GM18873 (cell line): ENCODE measurements around the gene CATSPERE.
"Not testable (repeated sequence)": the region's sequence is repeated elsewhere in the genome, so short reads cannot be mapped to it uniquely, and the experiment has no call there.

Source experiments
- ATAC-seq: cut with Tn5 transposase; IDR thresholded peaks from one replicate; pipeline ENCODE4 v1.9.1; 2021; ENCODE audit warnings: mild to moderate bottlenecking, moderate library complexity, moderate number of reproducible peaks; ENCODE audit not compliant: unreplicated experiment, low FRiP score

The CATSPERE gene

DNA sequence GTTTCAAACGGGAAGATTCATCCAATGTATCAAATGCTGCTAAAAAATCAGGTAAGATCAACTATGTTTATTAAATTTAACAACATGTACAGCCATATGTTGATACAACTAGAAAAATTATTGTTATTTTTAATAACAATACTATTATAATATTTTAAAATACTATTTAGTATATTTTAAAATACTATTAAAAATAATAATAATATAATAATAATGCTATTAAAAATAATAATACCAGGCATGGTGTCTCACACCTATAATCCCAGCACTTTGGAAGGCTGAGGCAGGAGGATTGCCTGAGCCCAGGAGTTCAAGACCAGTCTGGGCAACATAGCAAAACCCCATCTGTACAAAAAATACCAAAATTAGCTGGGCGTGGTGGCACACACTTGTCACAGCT lies 54.6 kb downstream of the CATSPERE start:
- ATAC-seq = no peak

DNA sequence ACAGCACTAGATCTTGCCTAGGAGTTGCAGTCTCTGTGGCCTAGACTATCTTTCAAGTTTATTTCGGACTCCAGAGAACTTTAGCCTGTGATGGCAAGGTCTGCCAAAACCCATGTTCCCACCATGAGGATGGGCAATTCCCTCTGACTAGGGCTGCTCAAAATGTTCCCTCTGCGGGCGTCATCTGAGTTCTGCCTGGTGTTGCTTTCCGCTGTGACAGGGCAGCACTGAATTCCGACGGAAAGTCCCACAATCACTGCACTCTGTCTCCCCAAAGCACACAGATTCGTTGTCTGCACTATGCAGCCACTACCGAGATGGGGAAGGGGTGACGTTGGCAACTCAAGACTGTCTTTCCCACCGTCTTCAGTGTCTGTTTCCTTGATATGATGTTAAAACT lies 75.2 kb downstream of the CATSPERE start:
- ATAC-seq = no peak

DNA sequence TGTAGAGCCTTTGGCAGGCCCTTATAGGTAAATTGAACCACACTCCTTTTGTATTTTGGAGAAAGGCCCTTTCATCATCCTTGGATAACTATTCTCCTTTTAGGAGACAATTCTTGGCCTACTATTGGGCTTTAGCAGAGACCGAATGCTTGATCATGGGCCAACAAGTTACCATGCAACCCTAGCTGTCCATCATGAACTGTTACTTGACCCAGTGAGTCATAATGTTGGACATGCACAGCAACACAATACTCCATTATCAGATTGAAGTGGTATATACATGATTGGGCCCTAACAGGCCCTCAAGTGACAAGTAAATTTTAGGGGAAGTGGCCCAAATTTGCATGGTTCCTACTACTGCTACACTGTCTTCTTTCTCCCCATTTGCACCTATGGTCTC lies 84.4 kb downstream of the CATSPERE start:
- no peak for ATAC-seq

DNA sequence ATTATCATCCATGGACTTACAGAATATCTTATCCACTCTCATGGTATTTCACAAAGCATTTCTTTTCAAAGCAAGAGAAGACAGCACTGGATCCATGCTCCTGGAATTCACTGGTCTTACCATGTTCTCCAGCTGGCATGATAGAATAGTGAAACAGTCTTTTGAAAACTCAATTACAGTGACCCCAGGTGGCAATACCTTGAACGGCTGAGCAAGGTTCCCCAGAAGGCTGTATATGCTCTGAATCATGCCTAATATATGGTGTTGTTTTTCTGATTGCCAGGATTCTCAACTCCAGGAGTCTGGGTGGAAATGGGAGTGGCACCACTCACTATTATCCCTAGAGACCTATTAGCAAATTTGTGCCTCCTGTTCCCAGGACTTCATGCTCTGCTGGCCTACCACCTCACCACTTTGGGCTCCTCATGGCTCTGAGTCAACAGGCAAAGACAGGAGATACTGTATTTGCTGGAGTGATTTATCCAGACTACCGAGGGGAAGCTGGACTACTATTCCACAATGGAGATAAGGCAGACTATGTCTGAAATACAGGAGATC lies 87.6 kb downstream of the CATSPERE start:
- ATAC-seq = no peak

DNA sequence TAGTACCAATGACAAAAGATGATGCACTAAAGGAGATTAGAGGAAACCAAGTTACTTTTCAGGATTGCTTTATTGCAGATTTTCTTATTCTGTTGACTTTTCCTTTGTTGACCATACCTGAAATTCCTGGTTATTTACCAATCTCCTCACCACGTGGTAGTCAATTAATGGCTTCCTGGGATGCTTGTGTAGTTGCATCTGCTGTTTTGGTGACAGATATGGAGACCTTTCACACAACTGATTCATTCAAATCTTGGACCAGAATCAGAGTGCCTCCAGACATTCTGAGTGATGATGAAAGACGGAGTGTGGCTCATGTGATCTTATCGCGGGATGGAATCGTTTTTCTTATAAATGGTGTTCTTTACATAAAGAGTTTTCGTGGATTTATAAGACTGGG lies 91.3 kb downstream of the CATSPERE start:
- ATAC-seq = no peak

DNA sequence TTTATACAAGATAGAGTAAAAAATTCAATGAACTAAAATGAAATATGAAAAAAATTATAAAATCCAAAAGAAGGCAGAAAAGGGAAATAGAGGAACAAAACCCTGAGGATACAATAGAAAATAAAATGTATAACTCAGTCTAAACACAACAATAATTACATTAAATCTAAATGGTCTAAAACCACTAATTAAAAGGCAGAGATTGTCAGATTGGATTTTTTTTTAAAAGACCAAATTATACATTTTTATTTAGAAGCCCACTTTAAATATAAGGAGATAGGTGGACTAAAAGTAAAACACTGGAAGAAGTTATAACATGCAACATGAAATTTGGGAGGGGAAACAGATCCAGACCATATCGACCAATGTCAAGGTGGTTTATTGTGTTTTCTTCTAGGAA lies 95.2 kb downstream of the CATSPERE start:
- no peak for ATAC-seq

DNA sequence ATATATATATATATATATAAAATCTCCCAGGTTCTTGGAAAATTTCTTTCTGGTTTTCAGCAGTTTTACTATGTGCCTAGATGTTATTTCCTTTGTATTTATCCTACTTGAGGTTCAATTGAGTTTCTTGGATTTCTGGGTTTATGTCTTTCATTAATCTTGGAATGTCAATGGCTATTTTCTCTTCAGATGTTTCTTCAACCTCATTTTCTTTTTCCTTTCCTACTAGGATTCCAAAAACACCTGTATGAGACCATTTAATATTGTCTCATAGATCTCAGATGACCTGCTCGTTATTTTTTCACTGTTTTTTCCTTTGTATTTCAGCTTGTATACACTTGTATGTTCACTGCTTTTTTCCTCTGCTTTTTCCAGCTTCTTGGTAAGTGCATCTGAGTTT lies 96.5 kb downstream of the CATSPERE start:
- no peak for ATAC-seq

DNA sequence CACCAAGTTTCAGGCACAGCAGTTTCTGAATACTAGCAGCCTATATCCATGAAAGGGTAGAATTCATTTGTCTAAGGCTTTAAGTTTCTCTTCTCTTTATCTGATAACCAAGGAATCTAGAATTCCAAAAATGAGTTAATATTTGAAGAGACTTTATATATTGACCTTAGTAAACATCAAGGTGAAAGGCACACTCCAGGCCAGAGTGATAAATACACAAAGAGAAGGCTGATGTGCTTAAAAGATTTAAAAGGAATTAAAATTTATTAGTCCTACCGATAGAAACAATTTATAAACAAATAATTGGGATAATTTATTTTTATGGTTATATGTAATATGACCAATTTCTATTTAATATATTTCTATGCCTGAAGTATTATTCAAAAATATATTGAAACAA lies 98.5 kb downstream of the CATSPERE start:
- ATAC-seq = no peak

DNA sequence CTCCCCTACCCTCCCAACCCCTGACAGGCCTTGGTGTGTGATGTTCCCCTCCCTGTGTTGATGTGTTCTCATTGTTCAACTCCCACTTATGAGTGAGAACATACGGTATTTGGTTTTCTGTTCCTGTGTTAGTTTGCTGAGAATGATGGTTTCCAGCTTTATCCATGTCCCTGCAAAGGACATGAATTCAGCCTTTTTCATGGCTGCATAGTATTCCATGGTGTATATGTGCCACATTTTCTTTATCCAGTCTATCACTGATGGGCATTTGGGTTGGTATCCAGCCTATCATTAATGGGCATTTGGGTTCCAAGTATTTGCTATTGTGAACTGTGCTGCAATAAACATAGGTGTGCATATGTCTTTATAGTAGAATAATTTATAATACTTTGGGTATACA lies 101.8 kb downstream of the CATSPERE start:
- ATAC-seq = not testable (repeated sequence)

DNA sequence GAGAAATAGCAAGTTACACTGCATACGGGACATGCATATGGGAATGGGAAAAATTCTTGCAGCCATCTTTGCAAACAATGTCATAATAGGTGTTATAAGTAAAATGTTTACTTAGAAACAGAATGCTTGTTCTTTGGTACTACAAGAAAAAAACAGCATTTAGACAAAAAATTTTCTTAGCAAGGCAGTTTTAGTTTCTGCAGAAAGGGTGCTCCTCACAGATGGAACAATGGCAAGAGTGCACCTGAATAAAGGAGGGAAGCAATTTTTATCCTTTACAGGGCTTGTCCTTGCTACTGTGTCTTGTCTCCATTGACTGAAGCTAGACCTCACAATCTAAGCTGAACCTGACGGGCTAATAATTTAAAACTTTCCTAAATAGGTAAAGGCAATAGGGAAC lies 112.7 kb downstream of the CATSPERE start:
- no peak for ATAC-seq

DNA sequence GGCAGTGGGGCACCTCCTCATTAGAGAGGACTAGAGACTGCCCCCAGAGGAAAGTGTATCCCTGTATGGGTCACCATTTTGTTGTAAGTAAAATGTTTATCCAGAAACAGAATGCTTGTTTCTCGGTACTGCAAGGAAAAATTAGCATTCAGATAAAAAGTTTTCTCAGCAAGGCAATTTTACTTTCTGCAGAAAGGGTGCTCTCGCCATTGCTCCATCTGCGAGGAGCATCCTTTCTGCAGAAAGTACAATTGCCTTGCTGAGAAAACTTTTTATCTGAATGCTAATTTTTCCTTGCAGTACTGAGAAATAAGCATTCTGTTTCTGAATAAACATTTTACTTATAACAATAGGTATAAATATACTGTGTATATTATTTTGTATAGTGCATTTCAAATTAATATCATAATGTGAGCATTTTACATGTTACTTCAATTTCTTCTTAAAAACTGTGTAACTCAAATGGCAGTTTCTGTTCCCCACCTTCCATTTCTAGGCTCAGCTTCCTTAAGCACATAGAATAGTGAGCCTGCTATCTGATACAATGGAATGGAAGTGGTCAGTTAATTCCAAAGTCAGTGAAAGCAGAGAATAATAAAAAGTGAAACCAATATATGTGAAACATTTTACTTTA lies 115.3 kb downstream of the CATSPERE start:
- no peak for ATAC-seq

DNA sequence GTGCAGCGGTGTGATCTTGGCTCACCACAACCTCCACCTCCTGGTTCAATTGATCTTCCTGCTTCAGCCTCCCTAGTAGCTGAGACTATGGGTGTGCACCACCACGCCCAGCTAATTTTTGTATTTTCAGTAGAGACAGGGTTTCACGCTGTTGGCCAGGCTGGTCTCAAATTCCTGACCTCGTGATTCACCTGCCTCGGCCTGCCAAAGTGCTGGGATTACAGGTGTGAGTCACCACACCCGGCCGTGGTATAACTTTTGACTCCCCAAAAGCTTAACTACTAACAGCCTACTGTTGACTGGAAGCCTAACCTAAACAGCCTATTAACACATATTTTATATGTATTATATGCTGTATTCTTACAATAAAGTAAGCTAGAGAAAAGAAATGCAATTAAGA lies 117.1 kb downstream of the CATSPERE start:
- ATAC-seq = not testable (repeated sequence)

DNA sequence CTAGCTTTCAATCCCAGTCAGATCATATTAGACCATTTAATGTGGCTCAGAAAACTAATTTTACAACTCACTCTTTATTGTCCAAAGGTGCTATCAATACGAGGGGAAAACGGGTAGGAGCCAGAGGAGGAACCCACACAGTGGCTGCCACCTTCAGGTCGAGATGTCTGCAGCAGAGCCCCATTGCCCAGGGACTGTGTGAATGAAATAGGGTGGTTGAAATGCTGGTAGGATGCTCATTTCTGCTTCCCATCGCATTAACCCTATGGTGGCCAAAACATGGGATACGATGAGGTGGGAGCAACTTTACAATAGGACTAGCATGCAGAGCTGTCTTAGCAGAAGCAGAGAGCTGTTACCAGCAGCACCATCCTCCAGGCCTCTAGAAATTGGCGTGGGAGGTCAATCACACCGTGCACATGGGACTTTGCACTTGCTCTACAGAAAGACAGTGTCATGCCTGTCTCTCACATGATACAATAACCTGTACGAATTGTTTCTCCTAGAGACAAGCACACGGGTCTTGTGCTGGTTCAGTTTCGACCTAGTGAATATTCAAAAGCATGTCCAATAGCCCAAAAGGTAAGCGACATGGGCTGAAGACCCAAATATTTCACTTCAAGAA lies 122.4 kb downstream of the CATSPERE start:
- ATAC-seq = no peak

DNA sequence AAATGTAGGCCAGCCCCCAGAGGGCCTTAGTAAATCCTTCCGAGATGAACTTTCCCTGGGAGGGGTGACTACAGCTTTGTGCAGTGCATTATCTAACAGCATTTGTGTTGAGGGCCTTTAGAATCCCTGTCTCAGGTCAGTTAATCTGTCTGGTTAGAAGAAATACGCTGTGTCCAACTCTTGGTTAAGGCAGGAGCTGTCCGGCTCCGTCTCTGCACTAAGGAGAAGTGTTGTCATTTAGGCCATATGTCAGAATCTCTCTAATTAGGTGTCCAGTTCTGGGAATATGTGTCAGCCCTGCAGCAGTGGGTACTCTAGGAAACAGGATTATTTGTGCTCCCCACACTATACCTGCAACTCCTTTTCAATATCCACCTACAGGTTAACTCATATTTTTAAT lies 124.8 kb downstream of the CATSPERE start:
- ATAC-seq = no peak

DNA sequence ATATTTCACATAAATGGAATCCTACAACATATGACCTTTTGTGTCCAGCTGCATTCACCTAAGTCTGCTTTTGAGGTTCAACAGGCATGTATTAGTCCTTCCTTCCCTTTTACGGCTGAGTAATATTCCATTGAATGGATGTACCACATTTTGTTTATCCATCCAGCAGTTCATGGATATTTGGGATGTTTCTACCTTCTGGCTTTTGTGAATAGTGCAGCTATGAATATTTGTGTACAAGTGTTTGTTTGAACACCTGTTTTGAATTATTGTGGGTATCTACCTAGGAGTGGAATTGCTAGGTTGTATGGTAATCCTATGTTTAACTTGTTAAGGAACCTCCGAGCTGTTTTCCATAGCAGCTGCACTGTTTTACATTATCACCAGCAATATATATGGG lies 129.6 kb downstream of the CATSPERE start:
- ATAC-seq = no peak

DNA sequence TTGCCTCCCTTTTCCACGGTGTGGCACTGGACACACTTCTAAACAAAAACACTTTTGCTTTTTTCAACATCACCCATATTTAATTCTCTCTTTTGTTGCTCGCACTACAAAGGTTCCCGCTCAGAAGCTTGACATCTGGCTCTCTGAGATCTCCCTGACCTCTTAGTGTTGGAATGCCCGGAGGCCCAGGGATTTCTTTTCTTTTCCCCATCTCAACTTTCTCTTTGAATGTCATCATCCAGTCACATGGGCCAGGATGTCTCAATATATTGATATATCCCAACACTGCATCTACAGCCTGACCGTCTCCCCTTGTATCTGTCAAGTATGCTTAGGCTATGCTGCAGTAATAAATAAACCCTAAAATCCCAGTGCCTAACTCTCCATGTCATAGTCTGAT lies 137.5 kb downstream of the CATSPERE start:
- ATAC-seq = no peak

DNA sequence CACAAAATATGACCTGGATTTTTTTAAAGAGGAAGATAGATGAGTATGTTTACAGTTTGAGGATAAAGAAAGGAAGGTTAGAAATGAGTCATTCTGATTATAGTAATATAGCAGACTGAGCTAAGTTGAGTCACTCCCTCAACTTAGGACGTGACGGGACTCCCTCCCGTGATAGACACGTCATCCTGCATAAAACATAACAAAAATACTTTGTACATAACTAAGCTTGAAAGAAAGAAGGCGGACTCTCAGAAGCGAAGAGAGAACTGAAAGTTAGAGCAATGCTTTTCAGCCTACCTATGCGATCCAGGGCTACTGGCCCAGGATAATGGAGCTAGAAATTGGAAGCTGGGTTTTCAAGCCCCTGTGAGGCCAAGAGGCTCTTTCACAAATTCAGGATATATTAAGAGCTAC lies 138.9 kb downstream of the CATSPERE start:
- peak; percentile 90 for ATAC-seq

DNA sequence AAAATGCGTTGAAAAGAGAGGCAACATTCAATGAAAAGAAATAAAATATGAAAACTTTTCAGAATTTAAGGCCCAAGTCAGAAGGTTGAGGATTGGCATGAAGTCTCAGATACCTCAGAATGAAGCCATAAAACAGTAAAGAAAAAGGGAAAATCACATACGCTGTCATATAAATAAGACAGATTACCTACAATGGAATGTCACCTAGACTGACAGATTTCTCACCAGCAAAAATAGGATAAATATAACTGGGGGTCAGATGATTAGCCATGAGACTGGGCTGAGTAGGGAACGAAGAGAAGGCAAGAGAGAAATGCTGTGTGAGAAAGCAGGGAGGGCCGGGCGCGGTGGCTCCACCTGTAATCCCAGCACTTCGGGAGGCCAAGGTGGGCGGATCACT lies 140.3 kb downstream of the CATSPERE start:
- no peak for ATAC-seq

DNA sequence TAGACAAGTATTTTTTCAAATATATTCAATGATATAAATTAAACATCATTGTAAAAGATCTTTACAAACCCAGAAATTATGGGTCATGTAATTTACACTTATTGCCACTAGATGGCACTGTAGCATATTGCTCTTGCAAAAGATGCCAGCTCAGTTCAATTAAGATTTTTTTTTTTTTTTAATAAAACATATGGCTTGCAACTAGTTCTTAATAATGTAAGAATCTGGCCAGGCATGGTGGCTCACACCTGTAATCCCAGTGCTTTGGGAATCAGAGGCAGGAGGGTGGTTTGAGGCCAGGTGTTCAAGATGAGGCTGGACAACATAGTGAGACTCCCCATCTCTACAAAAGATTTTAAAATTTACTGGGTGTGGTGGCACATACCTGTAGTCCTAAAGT lies 142.4 kb downstream of the CATSPERE start:
- no peak for ATAC-seq

DNA sequence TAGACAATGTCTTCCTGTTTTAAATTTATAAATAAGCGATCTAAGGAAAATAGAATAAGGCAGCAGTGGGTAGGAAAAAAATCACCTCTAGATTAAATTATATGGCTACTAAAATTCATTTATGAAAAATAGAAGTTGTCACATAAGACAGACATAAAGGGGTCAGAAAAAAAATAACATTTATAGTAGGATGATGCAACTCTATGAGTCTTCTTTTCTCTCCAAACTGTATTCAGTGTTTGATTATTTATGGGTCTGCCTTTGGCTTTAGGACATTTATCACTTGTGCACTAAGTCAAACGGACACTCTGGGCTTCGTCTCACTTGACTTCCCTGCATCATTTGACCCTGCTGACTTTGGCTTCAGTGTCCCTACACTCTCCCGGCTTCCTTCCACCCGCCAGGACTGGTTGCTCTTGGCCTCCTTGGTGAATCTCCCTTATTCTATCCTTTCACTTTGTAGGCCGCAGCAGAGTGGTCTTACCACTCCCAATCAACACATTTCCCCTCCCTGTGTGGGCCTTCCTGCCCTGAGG lies 144.8 kb downstream of the CATSPERE start:
- ATAC-seq = no peak

DNA sequence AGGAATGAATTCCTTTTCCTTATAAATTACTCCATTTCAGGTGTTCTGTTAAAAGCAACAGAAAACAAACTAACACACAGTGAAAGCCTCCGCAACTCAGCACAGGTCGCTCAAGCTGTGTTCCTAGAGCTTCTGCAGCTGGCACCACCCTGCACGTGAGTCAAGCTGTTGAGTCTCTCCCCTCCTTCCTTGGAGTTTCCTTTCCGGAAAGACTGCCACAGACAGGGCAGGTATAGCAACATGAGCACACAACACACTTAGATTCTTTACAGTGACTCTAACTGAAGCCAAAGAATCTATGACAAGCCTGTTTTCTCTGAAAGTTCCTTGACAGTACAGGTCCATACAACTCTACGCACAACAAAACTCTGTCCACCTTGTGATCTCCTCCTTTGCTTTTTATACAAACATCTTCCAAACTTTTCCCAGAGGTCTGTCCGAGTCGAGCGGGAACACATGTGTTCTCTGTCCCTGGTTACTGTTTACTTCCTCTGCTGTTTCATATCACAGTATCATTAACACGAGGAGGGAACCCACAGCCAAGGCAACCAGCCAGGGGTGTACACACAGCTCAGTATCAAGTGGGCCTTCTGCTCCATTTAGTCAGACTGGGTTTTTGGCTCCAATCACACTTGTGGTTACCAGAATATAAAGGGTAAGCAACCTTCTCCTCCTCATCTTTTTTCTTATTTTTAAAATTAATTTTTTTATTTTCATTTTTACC lies 153.2 kb downstream of the CATSPERE start:
- ATAC-seq = no peak
